HCT116 (cell line): ENCODE data around the gene FOXL2NB. TPM values are rescaled to one million over a fixed set of nuclear protein-coding genes. Genes with fewer than 3 reads are reported as not detected.

Experiments used
- ATAC-seq: fragments of 200-7000 bp; cut with Tn5 transposase; 2 replicates; pipeline ENCODE4 v1.9.1; 2020; ENCODE audit warnings: mild to moderate bottlenecking, moderate library complexity
- BruUV-seq: library from RNA; stranded (reverse); fragments of 400-500 nt; replicated peaks from 2 replicates; lab custom pipeline; 2021; lab: Mats Ljungman, UMichigan
- CTCF ChIA-PET: fragments of 300-600 bp; sonication (Branson Sonifier 250); formaldehyde crosslinking; loops from one replicate; lab custom pipeline; 2021; ENCODE audit warnings: antibody characterized with exemption; lab: Charles Lee
- POLR2A ChIA-PET: fragments of 300-600, 350-600 bp; sonication (Branson Sonifier 250); formaldehyde crosslinking; loops from one replicate; lab custom pipeline; 2021; ENCODE audit warnings: antibody characterized with exemption; lab: Charles Lee
- RAD21 ChIA-PET, 2 experiments: fragments of 300-600 bp; sonication (Branson Sonifier 250); formaldehyde crosslinking; loops; one replicate each; lab custom pipeline; 2023; ENCODE audit warnings: low total read pairs in 2 of 2; ENCODE audit not compliant: uncharacterized antibody in 2 of 2, unreplicated experiment in 2 of 2, low non-redundant PET in 1 of 2; lab: Charles Lee
- DNase-seq: peaks from one replicate; pipeline ENCODE4 v3.0.0-alpha.2; 2010; ENCODE audit warnings: low read depth, low spot score
- H2AFZ ChIP-seq: fragments of 200-600 bp; shearing (Covaris generic), sonication (generic); 2 replicates; pipeline ENCODE4 v1.6.1; 2017; ENCODE audit warnings: low read depth, mixed run types, mixed read lengths, antibody characterized with exemption, low read length; ENCODE audit not compliant: poor library complexity, severe bottlenecking
- H3K27ac ChIP-seq: 2 replicates; pipeline ENCODE4 v1.5.1; 2012; ENCODE audit warnings: low read depth, low read length
- H3K27me3 ChIP-seq: fragments of 200-600 bp; sonication (generic); 2 replicates; pipeline ENCODE4 v1.6.1; 2016; ENCODE audit warnings: mixed run types, low read length, mixed read lengths; ENCODE audit not compliant: insufficient read depth
- H3K36me3 ChIP-seq, 2 experiments: fragments of 200-500 bp in 1 of 2; fragments of 200-600 bp in 1 of 2; sonication (Bioruptor generic) in 1 of 2; sonication (generic) in 1 of 2; 2 replicates each; pipeline versions ENCODE4 v1.5.1 to v1.6.1; 2014 to 2016; ENCODE audit warnings: low read length in 2 of 2, inconsistent platforms in 1 of 2, mixed read lengths in 1 of 2, mixed run types in 1 of 2; ENCODE audit not compliant: insufficient read depth in 2 of 2, control insufficient read depth in 1 of 2
- H3K4me1 ChIP-seq, 2 experiments: fragments of 200-600 bp in 1 of 2; sonication (generic) in 1 of 2; 2 replicates each; pipeline versions ENCODE4 v1.5.1 to v1.6.1; 2012 to 2017; ENCODE audit warnings: low read length in 2 of 2, inconsistent platforms in 1 of 2, mild to moderate bottlenecking in 1 of 2, mixed read lengths in 1 of 2, mixed run types in 1 of 2, moderate library complexity in 1 of 2; ENCODE audit not compliant: insufficient read depth in 2 of 2, control insufficient read depth in 1 of 2
- H3K4me2 ChIP-seq: fragments of 200-600 bp; sonication (generic); 2 replicates; pipeline ENCODE4 v1.6.1; 2017; ENCODE audit warnings: mixed run types, low read length, mixed read lengths
- H3K4me3 ChIP-seq, 2 experiments: fragments of 200-600 bp in 1 of 2; sonication (generic) in 1 of 2; replicated peaks in 1 of 2; 2 replicates each; pipeline ENCODE4 v1.5.1; 2011 to 2016; ENCODE audit warnings: low read length in 2 of 2, control low read depth in 1 of 2, low read depth in 1 of 2, mild to moderate bottlenecking in 1 of 2, mixed read lengths in 1 of 2, mixed run types in 1 of 2
- H3K79me2 ChIP-seq: fragments of 200-600 bp; sonication (generic); 2 replicates; pipeline ENCODE4 v1.6.1; 2017; ENCODE audit warnings: mild to moderate bottlenecking, mixed run types, low read length, moderate library complexity, mixed read lengths; ENCODE audit not compliant: insufficient read depth
- H3K9ac ChIP-seq: fragments of 200-600 bp; sonication (generic); 2 replicates; pipeline ENCODE4 v1.6.1; 2016; ENCODE audit warnings: low read length, mixed read lengths
- H3K9me2 ChIP-seq: fragments of 200-600 bp; sonication (generic), shearing (Covaris generic); 2 replicates; pipeline ENCODE4 v1.6.1; 2017; ENCODE audit warnings: mixed run types, mild to moderate bottlenecking, moderate library complexity; ENCODE audit not compliant: insufficient read depth
- H3K9me3 ChIP-seq, 2 experiments: fragments of 200-500 bp in 1 of 2; fragments of 200-600 bp in 1 of 2; sonication (Bioruptor generic) in 1 of 2; sonication (generic) in 1 of 2; 2 replicates each; pipeline ENCODE4 v1.6.1; 2014 to 2017; ENCODE audit warnings: low read length in 2 of 2, mixed read lengths in 2 of 2, inconsistent platforms in 1 of 2, low read depth in 1 of 2, mild to moderate bottlenecking in 1 of 2, mixed run types in 1 of 2, moderate library complexity in 1 of 2; ENCODE audit not compliant: control insufficient read depth in 1 of 2, insufficient read depth in 1 of 2
- H4K20me1 ChIP-seq: fragments of 200-600 bp; sonication (generic), shearing (Covaris generic); 2 replicates; pipeline ENCODE4 v1.6.1; 2017; ENCODE audit warnings: mixed run types, mild to moderate bottlenecking, moderate library complexity; ENCODE audit not compliant: insufficient read depth
- CBX3 ChIP-seq: IDR thresholded peaks from 2 replicates; pipeline ENCODE4 v1.6.1; 2012; ENCODE audit warnings: low read depth
- CEBPB ChIP-seq: IDR thresholded peaks from 2 replicates; pipeline ENCODE4 v1.6.1; 2012; ENCODE audit warnings: low read depth
- ELF1 ChIP-seq: IDR thresholded peaks from 2 replicates; pipeline ENCODE4 v1.6.1; 2012; ENCODE audit warnings: low read depth, borderline replicate concordance
- EZH2 ChIP-seq: fragments of 200-600 bp; sonication (generic); IDR thresholded peaks from 2 replicates; pipeline ENCODE4 v1.6.1; 2017; ENCODE audit warnings: antibody characterized with exemption, mixed run types
- POLR2AphosphoS5 ChIP-seq: IDR thresholded peaks from 2 replicates; pipeline ENCODE4 v1.6.1; 2011; ENCODE audit warnings: mild to moderate bottlenecking, low read depth, low read length, moderate library complexity
- SP1 ChIP-seq: IDR thresholded peaks from 2 replicates; pipeline ENCODE4 v1.6.1; 2012; ENCODE audit warnings: low read depth
- SRF ChIP-seq: IDR thresholded peaks from 2 replicates; pipeline ENCODE4 v1.6.1; 2012; ENCODE audit warnings: low read depth
- TCF7L2 ChIP-seq: IDR thresholded peaks from 2 replicates; pipeline ENCODE4 v1.7.0; 2011; ENCODE audit warnings: borderline replicate concordance, inconsistent platforms; ENCODE audit not compliant: insufficient read depth, insufficient read length; ENCODE audit errors: extremely low read depth
- intact Hi-C: fragments of 100-400 bp; cut with micrococcal nuclease; formaldehyde crosslinking; loops from 2 replicates; pipeline ENCODE4 v1.10.0; 2022
- total RNA-seq: library from RNA; stranded (reverse); gene quantifications from one replicate; pipeline ENCODE4 v1.2.1, GENCODE V29; 2021; ENCODE audit not compliant: unreplicated experiment
- TF ChIP-seq, protein P1 (sequence below): IDR thresholded peaks from 2 replicates; pipeline ENCODE4 v1.6.1; 2012
- TF ChIP-seq, protein P2 (sequence below): IDR thresholded peaks from 2 replicates; pipeline ENCODE4 v1.6.1; 2011; ENCODE audit warnings: mild to moderate bottlenecking, low read length, moderate library complexity; ENCODE audit not compliant: insufficient replicate concordance; ENCODE audit errors: extremely low read depth

Gene FOXL2NB
- total RNA-seq, 1 experiment from 2014 or later, result 0.93 TPM

DNA sequence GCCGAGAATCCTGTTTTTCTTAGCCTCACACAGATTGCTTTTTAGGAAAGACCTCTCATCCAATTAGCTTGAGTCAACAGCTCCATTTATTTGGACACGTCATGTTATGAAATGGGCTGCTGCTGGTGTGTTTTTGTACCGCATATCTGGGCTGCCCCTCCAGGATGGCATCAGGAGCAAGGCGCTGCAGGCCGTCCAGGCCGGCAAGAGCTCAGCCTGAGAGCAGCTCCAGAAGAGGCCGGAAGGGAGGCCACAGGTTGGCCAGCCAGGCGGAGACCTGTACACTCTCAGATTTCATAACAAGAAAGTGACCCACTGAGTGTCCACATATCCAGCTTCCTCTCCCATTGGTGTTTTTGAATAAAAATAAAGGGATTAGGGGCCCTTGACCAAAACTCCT lies 28.3 kb downstream of the FOXL2NB start:
- CTCF ChIA-PET, result interaction anchor here (1.1 to 1.2 kb wide), 2 partner anchors 39 to 60 kb away, joined by 3 to 5 read pairs; no protein-coding TSS in a partner anchor
- TF ChIP-seq SP1 (no peak), CEBPB (no peak), TCF7L2 (no peak), SRF (no peak), POLR2AphosphoS5 (no peak), EZH2 (no peak), CBX3 (no peak), ELF1 (no peak)
- TF ChIP-seq, protein P1, sequence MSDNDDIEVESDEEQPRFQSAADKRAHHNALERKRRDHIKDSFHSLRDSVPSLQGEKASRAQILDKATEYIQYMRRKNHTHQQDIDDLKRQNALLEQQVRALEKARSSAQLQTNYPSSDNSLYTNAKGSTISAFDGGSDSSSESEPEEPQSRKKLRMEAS, result no peak
- TF ChIP-seq, protein P2, sequence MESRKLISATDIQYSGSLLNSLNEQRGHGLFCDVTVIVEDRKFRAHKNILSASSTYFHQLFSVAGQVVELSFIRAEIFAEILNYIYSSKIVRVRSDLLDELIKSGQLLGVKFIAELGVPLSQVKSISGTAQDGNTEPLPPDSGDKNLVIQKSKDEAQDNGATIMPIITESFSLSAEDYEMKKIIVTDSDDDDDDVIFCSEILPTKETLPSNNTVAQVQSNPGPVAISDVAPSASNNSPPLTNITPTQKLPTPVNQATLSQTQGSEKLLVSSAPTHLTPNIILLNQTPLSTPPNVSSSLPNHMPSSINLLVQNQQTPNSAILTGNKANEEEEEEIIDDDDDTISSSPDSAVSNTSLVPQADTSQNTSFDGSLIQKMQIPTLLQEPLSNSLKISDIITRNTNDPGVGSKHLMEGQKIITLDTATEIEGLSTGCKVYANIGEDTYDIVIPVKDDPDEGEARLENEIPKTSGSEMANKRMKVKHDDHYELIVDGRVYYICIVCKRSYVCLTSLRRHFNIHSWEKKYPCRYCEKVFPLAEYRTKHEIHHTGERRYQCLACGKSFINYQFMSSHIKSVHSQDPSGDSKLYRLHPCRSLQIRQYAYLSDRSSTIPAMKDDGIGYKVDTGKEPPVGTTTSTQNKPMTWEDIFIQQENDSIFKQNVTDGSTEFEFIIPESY, result no peak
- POLR2A ChIA-PET, result no interaction called here
- Histone ChIP-seq H3K4me2 (no peak overlapping the region), H3K9ac (no peak overlapping the region), H3K9me3 (no peaks in the 10 kb centered on the region), H4K20me1 (no peaks in the 10 kb centered on the region), H3K9me2 (no peaks in the 10 kb centered on the region), H3K27ac (no peak overlapping the region), H3K27me3 (no peaks in the 10 kb centered on the region), H3K36me3 (no peaks in the 10 kb centered on the region), H3K4me3 (no peak overlapping the region), H3K79me2 (no peaks in the 10 kb centered on the region), H3K4me1 (peaks cover 0 to 13% of the 10 kb centered on the region in 2 experiments; a peak in 2 of 4 replicates), H2AFZ (no peak overlapping the region)
- ATAC-seq, result no peak
- RAD21 ChIA-PET, result no interaction called here
- no peak for DNase-seq
- no TSS peak for BruUV-seq
- intact Hi-C loops, result loop anchor here (5.0 kb wide), 1 partner anchor 38 kb away; no protein-coding TSS in a partner anchor
